RPMI8226 (cell line): ENCODE results near the gene NELFB.
"Not testable (repeated sequence)": the region's sequence is repeated elsewhere in the genome, so short reads cannot be mapped to it uniquely, and the experiment has no call there.

Experiments
- DNase-seq: peaks from one replicate; pipeline ENCODE4 v3.0.0-alpha.2; 2015

Gene NELFB

DNA sequence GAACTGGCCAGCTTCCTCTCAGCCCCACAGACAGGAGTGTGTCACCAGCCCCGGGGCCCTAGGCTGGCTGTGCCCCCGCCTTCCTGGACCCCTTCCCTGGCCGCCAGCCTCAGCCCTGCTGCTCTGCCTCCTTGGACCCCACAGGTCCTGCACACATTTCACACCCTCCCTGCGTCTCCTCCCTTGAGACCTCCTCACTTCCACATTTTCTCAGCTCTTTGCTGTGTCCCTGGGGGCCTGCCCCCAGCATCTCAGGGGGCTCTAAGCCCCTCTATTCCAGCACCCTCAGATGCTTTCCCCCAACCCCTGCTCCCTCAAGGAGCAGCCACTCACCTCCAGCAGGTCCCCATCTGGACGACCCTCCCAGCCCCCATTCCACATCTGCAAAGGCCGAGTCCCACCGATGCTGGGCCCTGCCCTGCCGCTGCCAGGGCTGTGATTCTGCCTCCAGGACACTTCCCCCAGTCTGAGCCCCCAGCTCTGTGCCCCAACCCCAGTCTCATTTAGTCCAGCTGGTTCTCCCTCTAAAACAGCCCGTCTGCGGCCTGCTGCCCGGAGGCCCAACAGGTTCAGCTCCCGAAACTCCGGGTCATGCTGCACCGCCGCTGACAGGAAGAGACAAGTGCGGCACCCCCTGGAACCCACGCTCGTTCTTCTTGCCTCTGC lies 20.2 kb upstream of the NELFB start:
- DNase-seq, result no peak

DNA sequence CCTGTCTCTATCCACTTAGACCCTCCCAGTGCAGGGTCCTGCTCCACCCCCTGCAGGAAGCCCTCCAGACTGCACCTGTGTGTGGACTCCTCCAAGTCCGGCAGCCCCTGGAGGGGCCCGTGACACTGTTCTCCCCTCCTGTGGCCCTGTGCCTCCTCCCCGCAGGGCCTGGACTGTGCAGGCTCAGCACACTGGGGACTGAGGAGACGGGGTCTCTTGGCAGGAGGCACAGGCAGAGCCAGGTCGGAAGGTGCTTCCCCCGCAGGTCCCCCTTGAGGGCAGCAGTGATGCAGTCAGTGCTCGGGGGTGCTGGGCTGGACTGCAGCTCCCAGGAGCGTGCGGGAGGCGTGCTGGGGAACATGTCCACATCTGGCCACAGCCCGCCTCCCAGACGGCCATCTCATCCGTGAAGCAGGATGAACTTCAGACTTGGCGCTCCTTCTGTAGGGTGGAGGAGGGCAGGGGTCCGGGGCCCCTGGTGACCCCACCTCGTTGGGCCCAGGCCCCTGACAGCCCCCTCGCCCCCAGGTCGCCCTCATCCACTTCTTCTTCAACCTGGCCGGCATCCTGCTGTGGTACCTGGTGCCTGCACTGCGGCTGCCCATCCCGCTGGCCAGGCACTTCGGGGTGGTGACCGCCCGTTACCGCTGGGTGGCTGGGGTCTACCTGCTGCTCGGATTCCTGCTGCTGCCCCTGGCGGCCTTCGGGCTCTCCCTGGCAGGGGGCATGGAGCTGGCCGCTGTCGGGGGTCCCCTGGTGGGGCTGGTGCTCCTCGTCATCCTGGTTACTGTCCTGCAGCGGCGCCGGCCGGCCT lies 19.5 kb upstream of the NELFB start:
- no peak for DNase-seq

DNA sequence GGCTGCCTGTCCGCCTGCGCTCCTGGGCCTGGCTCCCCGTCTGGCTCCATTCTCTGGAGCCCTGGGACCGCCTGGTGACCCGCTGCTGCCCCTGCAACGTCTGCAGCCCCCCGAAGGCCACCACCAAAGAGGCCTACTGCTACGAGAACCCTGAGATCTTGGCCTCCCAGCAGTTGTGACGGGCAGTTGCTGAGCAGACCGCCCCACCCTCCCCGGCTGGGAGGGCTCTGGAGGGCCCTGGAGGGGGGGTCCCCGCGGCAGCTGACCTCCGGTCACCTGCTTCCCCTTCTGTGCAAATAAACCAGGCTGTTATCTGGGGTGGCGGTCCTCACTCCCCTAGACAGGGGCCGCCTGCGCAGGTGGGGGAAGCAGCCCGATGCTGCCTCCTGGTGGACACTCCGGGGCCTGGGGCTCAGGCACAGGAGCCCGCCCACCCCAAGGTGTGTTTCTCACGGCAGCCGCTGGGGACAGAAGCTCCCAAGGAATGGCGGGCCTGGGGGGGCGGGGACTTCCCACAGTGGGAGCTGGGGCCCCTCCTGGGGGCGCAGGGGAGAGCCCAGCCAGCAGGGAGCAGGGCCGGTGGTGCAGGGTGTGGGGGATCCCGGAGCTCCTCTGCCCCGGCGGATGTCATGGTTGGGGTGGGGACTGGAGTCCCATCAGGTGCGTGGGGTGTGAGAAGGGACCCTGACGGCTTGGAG lies 18.7 kb upstream of the NELFB start:
- DNase-seq, result peak; percentile 92

DNA sequence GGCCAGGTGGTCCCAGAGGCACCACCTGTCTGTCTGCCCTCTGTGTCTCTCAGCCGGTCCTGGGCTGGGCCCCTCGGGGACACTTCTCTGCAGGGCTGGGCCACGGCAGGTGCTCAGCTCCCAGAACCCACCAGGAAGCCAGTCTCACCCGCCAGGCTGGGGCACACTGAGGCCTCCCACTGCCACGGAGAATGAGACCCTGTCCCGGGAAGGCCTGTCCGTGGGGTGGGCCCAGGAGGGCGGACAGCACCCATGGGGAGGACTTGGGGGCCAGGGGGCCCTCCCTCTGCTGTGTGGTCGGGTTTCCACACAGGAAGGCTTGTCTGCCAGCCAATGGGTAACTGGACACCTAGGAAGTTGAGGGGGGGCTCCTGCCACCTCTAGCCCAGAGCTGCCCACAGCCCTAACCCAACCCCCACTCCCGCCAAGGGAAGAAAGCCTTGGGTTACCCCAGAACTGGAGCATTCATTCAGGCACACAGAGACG lies 18.1 kb upstream of the NELFB start:
- DNase-seq, result no peak

DNA sequence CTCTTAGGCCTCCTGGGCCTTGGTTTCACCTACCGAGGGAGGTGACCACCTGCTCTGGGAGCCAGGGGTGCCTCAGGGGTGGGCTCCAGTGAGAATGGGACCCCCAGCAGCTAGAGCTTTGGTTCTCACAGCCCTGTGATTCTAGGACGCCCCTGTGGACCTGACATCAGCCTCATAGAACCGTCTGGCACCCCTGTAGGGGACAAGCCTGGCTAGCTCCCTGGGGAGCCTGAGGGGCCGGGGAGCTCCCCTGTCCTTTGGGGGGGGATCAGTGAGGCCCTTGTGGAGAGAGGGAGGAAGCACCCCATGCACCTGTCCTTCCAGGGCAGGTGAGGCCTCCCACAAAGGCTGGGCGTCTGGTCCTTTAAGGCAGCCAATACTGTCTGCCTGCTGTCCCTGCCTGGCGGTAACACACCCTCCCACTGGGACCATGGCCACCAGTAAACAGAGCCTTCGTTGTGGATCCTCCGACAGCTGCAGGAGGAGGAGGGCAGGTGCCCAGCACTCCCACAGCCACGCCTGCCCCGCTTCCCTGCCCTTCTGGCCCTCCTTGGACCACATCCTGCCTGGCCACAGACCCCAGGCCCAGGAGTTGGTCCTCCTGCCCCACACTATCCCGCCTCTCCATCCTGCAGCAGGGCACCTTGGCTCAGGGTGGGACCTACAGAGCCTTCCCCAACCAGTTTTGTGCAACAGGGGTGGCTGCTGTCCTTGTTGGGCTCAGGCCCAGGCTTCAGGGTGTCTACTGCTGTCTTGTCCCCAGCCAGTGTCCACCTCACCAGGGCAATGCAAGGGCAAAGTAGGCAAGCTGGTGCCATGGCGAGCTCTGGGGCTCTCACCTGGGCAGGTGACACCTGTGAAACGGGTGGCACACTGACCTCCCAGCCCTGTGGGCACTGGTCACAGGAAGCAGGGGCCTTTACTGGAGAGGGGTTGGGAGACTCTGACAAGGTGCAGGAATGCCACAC lies 17.1 kb upstream of the NELFB start:
- peak; percentile 77 for DNase-seq

DNA sequence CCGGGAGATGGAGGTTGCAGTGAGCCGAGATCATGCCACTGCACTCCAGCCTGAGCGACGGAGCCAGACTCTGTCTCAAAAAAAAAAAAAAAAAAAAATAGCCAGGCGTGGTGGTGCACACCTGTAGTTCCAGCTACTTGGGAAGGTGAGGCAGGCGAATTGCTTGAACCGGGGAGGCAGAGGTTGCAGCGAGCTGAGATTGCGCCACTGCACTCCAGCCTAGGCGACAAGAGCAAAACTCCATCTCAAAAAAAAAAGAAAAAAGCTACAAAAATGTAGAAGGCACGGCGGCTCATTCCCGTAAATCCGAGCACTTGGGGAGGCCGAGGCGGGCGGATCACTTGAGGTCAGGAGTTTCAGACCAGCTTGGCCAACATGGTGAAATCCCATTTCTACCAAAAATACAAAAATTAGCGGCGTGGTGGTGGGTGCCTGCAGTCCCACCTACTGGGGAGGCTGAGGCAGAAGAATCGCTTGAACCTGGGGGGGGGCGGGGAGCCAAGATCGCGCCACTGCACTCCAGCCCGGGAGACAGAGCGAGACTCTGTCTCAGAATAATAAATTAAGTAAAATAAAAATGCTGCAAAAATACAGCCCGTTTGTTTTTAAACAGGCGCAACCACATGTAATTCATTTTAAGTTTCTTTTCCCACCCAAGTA lies 15.5 kb upstream of the NELFB start:
- DNase-seq, result not testable (repeated sequence)

DNA sequence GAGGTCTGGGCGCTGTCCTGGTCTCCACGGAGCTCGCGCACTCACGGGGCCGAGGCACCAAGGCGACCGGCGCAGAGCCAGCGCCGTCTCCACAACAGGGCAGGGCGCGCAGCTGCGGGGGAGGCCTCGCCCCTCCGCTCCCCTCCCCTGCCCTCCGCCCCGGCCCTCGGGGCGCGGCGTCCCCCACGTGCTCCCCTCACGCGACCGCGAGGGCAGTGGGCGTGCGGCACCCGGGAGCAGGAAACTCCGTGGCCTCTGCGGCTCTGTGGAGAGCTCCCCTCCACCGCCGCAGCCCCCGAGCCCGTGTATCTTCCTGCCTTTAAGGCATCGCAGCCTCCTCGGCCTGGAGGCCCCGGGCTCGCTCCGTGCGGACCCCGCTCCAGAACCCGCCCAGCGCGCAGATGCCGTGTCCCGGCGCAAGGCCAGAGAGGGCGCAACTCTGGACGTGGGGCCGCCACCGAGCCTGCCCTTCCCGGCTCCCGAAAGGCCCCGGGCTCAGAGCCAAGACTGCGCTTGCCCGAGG lies 14.7 kb upstream of the NELFB start:
- peak; percentile 92 for DNase-seq

DNA sequence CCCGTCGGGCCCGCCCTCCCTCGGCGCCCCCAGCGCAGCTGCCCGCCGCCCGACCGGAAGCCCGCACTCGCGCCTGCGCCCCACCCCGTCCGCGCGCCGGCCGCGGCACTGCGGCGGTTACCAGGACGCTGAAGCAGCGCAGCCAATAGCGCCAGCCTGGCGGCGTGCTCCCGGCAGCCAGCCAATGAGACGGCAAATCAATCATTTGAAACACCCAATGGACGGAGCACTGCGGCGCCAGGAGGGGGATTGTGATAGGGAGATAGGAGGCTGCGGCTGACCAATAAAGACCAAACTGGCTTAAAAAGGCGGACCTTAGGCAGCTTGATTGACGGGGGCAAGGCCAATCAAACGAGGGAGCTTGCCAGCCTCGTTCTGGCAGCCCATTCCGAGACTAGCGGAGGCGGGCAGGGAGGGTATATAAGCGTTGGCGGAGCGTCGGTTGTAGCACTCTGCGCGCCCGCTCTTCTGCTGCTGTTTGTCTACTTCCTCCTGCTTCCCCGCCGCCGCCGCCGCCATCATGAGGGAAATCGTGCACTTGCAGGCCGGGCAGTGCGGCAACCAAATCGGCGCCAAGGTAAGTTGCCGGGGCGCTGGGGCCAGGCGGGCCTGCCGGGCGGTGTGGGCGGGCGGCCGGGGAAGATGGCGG lies 14.2 kb upstream of the NELFB start, which contains the start of gene TUBB4B:
Gene TUBB4B (plus strand): TSS at position 447 of the 649 bp plus-strand sequence. CDS start 74 bp downstream, at position 521.
- DNase-seq, result peak; percentile 100

DNA sequence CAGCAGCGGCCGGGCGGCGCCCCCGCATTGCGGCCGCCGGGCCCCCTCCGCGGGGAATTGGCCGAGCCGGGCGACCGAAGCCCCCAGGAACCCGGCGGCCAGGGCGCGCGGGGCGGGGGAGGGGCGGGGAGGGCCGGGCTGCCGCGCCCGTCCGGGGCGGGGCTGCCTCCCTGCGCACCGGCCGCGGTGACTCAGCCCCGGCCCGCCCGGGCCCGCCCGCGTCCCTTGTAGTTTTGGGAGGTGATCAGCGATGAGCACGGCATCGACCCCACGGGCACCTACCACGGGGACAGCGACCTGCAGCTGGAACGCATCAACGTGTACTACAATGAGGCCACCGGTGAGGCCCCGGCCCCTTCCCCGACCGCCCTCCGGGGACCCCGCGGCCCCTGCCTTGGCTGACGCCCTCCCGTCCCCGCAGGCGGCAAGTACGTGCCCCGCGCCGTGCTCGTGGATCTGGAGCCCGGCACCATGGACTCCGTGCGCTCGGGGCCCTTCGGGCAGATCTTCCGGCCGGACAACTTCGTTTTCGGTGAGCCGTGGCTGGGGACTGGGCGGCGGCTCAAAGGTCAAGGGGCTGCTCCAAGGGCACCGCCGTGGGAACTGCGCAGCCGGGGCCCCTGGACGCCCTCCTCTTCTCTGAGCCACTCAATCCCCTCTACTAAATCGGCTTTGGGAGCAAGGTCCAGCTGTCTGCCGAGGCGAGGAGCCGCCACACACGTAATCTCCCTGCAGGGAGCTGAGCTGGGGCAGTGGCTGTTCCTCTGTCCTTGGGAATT lies 13.4 kb upstream of the NELFB start:
- peak; percentile 70 for DNase-seq

DNA sequence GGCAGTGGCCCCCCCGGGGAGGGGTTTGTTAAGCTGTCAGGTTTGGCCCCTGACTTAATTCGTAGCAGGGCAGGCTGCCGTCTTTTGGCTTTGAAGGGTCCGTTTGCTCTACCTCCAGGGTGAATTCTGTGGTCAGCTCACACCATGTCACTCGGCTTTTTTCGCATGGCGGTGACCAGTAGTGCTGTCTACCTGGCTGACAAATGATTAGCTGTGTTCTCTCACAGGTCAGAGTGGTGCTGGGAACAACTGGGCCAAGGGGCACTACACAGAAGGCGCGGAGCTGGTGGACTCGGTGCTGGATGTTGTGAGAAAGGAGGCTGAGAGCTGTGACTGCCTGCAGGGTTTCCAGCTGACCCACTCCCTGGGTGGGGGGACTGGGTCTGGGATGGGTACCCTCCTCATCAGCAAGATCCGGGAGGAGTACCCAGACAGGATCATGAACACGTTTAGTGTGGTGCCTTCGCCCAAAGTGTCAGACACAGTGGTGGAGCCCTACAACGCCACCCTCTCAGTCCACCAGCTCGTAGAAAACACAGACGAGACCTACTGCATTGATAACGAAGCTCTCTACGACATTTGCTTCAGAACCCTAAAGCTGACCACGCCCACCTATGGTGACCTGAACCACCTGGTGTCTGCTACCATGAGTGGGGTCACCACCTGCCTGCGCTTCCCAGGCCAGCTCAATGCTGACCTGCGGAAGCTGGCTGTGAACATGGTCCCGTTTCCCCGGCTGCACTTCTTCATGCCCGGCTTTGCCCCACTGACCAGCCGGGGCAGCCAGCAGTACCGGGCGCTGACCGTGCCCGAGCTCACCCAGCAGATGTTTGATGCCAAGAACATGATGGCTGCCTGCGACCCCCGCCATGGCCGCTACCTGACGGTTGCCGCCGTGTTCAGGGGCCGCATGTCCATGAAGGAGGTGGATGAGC lies 12.6 kb upstream of the NELFB start:
- DNase-seq, result no peak

DNA sequence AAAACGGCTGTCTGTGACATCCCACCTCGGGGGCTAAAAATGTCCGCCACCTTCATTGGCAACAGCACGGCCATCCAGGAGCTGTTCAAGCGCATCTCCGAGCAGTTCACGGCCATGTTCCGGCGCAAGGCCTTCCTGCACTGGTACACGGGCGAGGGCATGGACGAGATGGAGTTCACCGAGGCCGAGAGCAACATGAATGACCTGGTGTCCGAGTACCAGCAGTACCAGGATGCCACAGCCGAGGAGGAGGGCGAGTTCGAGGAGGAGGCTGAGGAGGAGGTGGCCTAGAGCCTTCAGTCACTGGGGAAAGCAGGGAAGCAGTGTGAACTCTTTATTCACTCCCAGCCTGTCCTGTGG lies 11.9 kb upstream of the NELFB start:
- DNase-seq, result not testable (repeated sequence)

DNA sequence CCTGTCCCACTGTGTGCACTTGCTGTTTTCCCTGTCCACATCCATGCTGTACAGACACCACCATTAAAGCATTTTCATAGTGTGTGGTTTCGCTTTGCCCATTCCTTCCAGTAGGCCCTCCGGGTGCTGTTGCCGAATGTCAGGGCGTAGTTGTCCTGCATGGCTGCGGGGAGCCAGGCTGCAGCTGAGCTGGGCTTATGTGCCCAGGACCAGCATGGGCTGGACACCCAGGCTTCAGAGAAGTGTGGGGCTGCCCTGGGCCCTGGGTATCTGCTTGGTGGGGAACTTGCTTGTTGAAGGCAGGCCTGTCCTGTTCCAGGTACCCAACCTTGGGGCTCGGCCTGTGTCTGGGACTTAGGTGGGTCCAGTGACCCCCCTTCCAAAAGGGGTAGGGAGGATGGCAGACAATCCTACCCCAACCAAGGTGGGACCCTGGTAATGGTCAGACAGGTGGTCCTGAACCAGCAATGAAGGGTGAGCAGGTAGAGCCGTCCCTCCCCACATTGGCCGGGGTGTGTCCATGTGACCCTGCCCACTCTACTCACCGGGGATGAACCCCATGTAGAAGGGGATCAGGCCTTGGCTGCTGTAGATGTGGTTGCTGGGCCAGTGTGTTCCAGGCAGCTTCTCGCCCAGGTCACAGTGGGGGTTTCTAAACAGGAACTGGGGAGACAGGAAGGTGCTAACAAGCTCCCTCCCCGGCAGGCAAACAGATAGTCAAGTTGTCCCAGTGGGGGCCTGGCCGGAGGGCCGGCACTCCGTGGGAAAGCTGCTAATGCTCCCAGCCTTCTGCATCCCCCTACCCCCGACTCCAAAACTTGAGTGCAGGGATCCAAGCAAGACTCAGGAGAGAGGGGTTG lies 11.3 kb upstream of the NELFB start:
- DNase-seq, result no peak

DNA sequence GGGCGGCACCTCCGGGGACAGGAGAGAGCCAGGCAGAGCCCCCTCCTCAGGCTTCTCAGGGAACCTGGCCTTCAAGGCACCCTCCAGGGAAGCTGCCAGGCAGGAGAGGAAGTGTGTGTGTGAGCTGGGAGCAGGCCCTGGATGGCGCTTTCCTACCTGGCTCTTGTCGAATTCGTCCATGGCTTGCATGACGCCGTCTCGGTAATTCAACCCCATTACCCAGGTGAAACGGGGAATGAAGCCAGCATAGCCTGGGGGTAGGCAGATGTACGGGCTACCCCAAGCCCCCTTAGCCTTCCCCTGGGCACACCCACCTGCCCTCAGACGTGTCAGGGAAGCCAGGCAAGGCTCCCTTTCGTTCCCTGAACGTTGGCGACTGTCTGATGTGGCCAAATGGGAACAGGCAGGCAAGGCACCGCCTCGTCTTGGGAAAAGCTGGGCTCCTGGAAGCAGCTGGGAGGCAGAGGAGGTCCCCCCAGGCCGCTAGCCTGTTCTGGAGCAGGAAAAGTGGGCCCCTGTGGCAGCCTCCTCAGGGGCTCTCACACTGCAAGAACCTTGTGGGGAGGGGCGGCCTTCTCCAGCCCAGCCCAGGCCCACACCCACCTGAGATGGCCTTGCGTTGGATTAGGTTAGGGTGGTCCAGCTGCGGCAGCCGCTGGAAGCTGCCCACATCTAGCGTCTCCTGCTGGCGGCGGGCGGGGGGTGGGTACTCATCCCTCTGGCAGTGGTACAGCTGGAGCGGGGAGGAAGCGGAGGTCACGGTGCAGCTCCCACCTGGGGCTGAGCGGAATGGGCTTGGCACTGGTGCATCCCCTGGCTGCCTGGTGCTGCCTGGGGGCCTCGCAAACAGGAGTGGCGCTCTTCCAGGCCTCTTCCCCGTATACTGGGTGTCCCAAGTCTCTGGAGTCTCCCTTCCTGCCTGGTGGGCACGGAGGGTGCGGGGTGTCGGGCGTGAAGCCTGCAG lies 10.4 kb upstream of the NELFB start:
- no peak for DNase-seq

DNA sequence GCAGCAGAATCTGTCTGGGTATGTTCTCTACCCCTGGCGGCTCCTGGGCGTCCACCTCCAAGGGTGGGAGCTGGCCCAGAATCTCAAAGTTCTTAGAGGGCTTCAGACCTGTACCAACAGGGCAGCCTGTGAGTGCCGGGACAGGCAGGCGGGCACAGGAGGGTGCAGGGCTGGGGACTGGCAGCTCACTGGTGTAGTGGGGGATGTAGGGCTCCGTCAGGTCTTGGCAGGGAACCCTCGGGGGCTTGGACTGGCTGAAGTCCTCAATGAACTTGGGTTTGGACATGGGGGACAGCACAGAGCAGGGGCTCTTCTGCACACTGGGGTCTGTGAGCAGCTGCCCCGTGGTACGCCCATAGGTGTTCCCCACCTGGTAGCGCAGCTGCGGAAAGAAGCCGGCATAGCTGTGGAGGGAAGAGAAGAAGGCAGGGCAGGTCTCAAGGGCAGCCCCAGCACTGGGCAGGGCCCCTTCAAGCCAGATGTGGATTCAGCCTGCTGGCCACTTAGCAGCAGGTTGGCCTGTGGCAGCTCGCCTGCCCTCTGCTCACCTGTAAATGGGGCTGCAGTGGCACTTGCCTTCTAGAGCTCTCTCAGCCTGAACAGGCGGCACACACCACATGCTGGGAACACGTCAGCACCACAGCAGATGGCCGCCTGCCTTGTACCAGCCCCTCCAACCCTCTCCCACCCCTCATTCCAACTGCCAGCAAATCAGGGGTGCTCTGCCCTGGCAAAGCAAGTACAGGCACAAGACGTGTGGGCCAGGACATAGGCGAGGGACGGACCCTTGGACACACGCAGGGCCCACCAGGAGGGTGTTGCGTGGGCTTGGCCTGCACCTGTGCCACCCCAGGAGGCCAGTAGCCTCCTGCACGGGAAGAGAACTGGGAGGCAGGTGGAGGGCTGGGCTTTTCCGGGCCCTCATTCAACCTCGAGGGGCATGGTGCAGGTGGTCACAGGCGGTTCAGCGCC lies 9.4 kb upstream of the NELFB start:
- no peak for DNase-seq

DNA sequence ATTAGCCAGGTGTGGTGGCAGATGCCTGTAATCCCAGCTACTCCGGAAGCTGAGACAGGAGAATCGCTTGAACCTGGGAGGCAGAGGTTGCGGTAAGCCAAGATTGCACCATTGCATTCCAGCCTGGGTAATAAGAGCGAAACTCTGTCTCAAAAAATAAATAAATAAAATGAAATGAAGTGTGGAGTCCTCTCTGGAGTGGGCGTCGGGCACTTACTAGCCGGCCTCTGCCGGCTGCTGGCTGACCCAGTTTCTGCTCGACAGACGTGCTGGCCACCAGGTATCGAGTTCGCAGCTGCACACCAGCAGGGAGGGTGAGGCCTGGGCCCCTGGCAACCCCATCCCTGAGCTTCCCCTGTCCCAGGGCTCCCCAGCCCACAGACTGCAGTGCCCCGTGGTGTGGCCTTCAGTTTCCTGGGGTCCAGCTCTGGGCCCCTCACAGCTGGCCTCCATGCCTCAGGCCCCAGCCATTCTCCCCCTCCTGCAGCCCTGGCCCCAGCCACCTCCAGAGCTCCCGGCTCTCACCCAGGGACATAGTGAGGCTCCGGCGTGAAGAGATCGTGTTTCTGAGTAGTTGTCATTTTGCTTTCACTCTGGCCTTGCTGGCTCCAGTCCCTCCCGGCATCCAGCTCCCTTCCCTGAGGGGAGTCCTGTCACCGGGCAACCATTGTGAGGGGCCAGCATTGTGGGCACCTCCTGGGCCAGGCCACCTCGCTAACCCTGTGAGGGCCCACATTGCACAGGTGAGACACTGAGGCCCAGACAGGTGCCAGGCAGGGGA lies 7.8 kb upstream of the NELFB start:
- DNase-seq, result no peak
